ENCODE measurements around the gene TM6SF1.
"Not testable (repeated sequence)": the region's sequence is repeated elsewhere in the genome, so short reads cannot be mapped to it uniquely, and the experiment has no call there.

Gene TM6SF1

DNA sequence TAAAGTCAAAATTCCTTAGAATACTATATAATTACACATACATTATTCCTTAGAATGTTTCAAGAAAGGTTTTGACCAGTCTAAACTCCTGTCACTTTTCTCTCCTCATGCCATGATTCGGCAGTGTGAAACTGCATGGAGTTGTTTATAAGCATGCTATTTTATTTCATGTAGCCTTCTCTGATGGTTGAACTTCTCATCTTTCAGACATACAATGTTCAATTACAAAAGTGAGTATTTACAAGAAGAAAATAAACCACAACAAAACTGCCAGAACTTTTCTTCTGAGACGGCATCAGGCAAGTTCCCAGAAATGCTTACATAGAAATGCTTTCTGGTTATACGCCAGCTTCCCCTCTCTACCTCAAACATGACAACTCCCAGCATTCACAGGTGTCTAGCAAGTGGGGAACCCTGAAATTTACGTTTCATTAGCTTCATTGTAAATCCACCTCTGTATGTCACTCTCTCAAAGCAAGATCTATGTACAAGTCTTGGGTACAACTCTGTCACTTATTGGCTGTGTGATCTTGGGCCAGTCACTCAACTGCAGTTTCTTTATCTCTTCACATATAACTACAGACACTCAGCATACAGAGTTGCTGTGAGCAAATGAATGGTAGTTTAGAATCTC, 57.4 kb downstream of the TM6SF1 start:
- DNase-seq = no peak
- Histone ChIP-seq H3K27ac (peak overlapping the region; percentile 28), H3K27me3 (replicated peaks) (no peaks in the 10 kb centered on the region), H3K4me3 (ENCODE audit: low read depth, low read length) (no peak overlapping the region), H3K36me3 (replicated peaks) (no peaks in the 10 kb centered on the region)
- TF ChIP-seq, protein P1, sequence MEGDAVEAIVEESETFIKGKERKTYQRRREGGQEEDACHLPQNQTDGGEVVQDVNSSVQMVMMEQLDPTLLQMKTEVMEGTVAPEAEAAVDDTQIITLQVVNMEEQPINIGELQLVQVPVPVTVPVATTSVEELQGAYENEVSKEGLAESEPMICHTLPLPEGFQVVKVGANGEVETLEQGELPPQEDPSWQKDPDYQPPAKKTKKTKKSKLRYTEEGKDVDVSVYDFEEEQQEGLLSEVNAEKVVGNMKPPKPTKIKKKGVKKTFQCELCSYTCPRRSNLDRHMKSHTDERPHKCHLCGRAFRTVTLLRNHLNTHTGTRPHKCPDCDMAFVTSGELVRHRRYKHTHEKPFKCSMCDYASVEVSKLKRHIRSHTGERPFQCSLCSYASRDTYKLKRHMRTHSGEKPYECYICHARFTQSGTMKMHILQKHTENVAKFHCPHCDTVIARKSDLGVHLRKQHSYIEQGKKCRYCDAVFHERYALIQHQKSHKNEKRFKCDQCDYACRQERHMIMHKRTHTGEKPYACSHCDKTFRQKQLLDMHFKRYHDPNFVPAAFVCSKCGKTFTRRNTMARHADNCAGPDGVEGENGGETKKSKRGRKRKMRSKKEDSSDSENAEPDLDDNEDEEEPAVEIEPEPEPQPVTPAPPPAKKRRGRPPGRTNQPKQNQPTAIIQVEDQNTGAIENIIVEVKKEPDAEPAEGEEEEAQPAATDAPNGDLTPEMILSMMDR (IDR thresholded peaks at IDR 0.05; ENCODE audit: low read depth, low read length, missing control alignments) = no peak
- in situ Hi-C loops (cut with HindIII; ENCODE audit: low pct_ligation_motif_present, low sequenced_read_pairs) = no loop called here

DNA sequence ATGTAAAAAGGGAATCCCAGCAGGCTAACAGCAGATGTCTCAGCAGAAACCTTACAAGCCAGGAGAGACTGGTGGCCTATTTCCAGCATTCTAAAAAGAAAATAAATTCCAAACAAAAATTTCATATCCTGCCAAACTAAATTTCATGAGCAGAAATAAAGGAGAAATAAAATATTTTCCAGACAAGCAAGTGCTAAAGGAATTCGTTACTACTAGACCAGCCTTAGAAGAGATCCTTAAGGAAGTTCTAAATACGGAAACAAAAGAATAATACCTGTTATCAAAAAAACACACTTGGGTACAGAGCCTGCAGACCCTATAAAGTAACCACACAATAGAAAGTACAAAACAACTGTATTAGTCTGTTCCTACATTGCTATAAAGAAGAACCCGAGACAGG, 58.8 kb downstream of the TM6SF1 start:
- Histone ChIP-seq H3K27ac (no peak overlapping the region), H3K4me3 (ENCODE audit: low read depth, low read length) (no peak overlapping the region), H3K27me3 (replicated peaks) (no peaks in the 10 kb centered on the region), H3K36me3 (replicated peaks) (no peaks in the 10 kb centered on the region)
- in situ Hi-C loops (cut with HindIII; ENCODE audit: low pct_ligation_motif_present, low sequenced_read_pairs) = no loop called here
- TF ChIP-seq, protein P1 (IDR thresholded peaks at IDR 0.05; ENCODE audit: low read depth, low read length, missing control alignments) = no peak
- DNase-seq = no peak

DNA sequence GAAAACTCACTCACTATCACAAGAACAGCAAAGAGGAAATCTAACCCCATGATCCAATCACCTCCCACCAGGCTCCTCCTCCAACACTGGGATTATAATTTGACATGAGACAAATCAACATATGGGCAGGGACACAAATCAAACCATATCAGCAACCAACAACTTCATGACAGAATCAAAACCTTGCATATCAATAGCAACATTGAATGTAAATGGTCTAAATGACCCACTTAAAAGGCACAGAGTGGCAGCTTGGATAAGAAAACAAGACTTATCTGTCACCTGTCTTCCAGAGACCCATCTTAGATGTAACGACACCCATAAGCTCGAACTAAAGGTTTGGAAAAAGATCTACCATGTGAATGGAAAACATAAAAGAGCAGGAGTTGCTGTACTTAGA, 59.4 kb downstream of the TM6SF1 start:
- no peak for DNase-seq
- H3K27me3 ChIP-seq (replicated peaks) = no peaks in the 10 kb centered on the region
- no peaks in the 10 kb centered on the region for H3K36me3 ChIP-seq (replicated peaks)
- TF ChIP-seq, protein P1 (IDR thresholded peaks at IDR 0.05; ENCODE audit: low read depth, low read length, missing control alignments) = no peak
- H3K27ac ChIP-seq = no peak overlapping the region
- no peak overlapping the region for H3K4me3 ChIP-seq (ENCODE audit: low read depth, low read length)
- in situ Hi-C loops (cut with HindIII; ENCODE audit: low pct_ligation_motif_present, low sequenced_read_pairs) = no loop called here

DNA sequence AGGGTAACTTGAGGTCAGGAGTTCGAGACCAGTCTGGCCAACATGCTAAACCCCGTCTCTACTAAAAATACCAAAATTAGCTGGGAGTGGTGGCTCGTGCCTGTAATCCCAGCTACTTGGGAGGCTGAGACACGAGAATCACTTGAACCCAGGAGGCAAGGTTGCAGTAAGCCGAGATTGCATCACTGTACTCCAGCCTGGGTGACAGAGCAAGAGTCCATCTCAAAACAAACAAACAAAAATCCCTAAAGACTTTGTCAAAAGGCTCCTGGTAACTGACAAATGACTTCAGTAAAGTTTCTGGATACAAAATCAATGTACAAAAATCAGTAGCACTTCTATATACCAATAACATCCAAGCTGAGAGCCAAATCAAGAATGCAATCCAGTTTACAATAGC, 62.1 kb downstream of the TM6SF1 start:
- in situ Hi-C loops (cut with HindIII; ENCODE audit: low pct_ligation_motif_present, low sequenced_read_pairs); DNase-seq; H3K27me3 ChIP-seq (replicated peaks); H3K27ac ChIP-seq; H3K36me3 ChIP-seq (replicated peaks); H3K4me3 ChIP-seq (ENCODE audit: low read depth, low read length): not testable (repeated sequence)

DNA sequence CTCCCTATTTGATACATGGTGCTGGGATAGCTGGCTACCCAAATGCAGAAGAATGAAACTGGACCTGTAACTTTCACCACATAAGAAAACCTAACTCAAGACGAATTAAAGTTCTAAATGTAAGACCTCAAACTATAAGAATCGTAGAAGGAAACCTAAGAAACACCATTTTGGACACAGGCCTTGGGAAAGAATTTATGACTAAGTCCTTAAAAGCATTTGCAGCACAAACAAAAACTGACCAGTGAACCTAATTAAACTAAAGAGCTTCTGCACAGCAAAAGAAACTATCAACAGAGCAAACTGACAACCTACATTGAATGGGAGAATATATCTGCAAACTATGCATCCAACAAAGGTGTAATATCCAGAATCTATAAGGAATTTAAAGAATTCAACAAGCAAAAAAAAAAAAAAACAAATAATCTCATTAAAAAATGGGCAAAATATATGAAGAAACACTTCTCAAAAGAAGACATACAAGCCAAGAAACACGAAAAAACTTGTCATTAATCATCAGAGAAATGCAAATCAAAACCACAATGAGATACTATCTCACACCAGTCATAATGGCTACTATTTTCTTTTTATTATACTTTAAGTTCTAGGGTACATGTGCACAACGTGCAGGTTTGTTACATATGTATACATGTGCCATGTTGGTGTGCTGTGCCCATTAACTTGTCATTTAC, 63.2 kb downstream of the TM6SF1 start:
- H3K4me3 ChIP-seq (ENCODE audit: low read depth, low read length) = no peak overlapping the region
- H3K36me3 ChIP-seq (replicated peaks) = no peaks in the 10 kb centered on the region
- no peak for DNase-seq
- in situ Hi-C loops (cut with HindIII; ENCODE audit: low pct_ligation_motif_present, low sequenced_read_pairs) = no loop called here
- TF ChIP-seq, protein P1 (IDR thresholded peaks at IDR 0.05; ENCODE audit: low read depth, low read length, missing control alignments) = no peak
- no peaks in the 10 kb centered on the region for H3K27me3 ChIP-seq (replicated peaks)
- no peak overlapping the region for H3K27ac ChIP-seq

GRCh38 chr15:83174891-83175290, 67.4 kb downstream of the TM6SF1 start:
- Histone ChIP-seq H3K27me3 (replicated peaks) (no peaks in the 10 kb centered on the region), H3K4me3 (ENCODE audit: low read depth, low read length) (no peak overlapping the region), H3K27ac (no peak overlapping the region), H3K36me3 (replicated peaks) (no peaks in the 10 kb centered on the region)
- DNase-seq = no peak
- TF ChIP-seq, protein P1 (IDR thresholded peaks at IDR 0.05; ENCODE audit: low read depth, low read length, missing control alignments) = no peak
- in situ Hi-C loops (cut with HindIII; ENCODE audit: low pct_ligation_motif_present, low sequenced_read_pairs) = no loop called here

Measured in brain microvascular endothelial cell (primary cell).